Neuron (in vitro differentiated cells): ENCODE measurements around the gene CES2.
A peak's percentile ranks its signal among the peaks of the same experiment; 100 is the strongest.
"Not testable (repeated sequence)": the region's sequence is repeated elsewhere in the genome, so short reads cannot be mapped to it uniquely, and the experiment has no call there.

Experiments used
- H2AFZ ChIP-seq: one replicate; pipeline ENCODE4 v1.6.1; 2013; ENCODE audit warnings: low read depth, mild to moderate bottlenecking, inconsistent platforms, low read length, moderate library complexity
- H3K27me3 ChIP-seq: one replicate; pipeline ENCODE4 v1.6.1; 2013; ENCODE audit warnings: low read length; ENCODE audit not compliant: insufficient read depth
- H3K36me3 ChIP-seq: one replicate; pipeline ENCODE4 v1.6.1; 2013; ENCODE audit warnings: low read length; ENCODE audit not compliant: insufficient read depth
- H3K4me1 ChIP-seq: one replicate; pipeline ENCODE4 v1.6.1; 2013; ENCODE audit warnings: low read length; ENCODE audit not compliant: insufficient read depth
- H3K4me3 ChIP-seq: 2 replicates; pipeline ENCODE4 v1.5.1; 2013; ENCODE audit warnings: mild to moderate bottlenecking, low read length, moderate library complexity
- H3K9me3 ChIP-seq: one replicate; pipeline ENCODE4 v1.6.1; 2013; ENCODE audit warnings: low read length

Gene CES2

GRCh38 chr16:66949472-66949871 is 14.2 kb downstream of the CES2 start:
- Histone ChIP-seq H3K27me3 (peaks cover 4% of the 10 kb centered on the region), H2AFZ (no peak overlapping the region), H3K9me3 (no peaks in the 10 kb centered on the region), H3K36me3 (no peaks in the 10 kb centered on the region), H3K4me1 (no peaks in the 10 kb centered on the region), H3K4me3 (no peak overlapping the region)

GRCh38 chr16:66950437-66950836 is 15.1 kb downstream of the CES2 start:
- H3K9me3 ChIP-seq: no peaks in the 10 kb centered on the region
- no peaks in the 10 kb centered on the region for H3K4me1 ChIP-seq
- H3K36me3 ChIP-seq: no peaks in the 10 kb centered on the region
- H2AFZ ChIP-seq: no peak overlapping the region
- H3K4me3 ChIP-seq: no peak overlapping the region
- peaks cover 4% of the 10 kb centered on the region for H3K27me3 ChIP-seq

DNA sequence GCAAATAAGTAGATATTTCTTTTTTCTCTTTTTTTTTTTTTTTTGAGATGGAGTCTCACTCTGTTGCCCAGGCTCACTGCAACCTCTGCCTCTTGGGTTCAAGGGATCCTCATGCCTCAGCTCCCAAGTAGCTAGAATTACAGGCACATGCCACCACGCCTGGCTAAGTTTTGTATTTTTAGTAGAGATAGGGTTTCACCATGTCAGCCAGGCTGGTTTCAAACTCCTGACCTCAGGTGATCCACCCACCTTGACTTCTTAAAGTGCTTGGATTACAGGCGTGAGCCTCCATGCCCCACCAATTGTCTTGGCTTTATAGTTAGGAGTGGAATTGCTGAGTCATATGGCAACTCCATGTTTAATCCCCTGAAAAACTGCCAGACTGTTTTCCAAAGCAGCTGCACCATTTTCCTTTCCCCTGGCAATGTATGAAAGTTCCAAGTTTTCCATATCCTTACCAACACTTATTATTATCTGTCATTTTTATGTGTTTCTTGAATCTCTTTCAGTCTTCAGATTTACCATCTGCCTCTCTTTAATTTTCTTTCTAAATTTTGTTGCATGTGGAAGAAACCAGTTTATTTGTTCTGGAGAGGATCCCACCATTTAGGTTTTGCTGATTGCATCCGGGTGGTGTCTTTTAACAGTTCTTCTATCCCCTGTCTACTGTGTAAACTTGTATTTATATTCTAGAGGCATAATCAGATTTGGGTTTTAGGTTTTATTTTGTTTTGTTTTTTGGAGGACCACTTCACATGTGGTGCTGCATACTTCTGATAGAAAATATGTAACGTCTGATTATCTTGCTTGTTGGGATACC is 15.9 kb downstream of the CES2 start:
- no peak overlapping the region for H3K4me3 ChIP-seq
- no peak overlapping the region for H2AFZ ChIP-seq
- no peaks in the 10 kb centered on the region for H3K9me3 ChIP-seq
- no peaks in the 10 kb centered on the region for H3K4me1 ChIP-seq
- no peaks in the 10 kb centered on the region for H3K36me3 ChIP-seq
- H3K27me3 ChIP-seq: peaks cover 4% of the 10 kb centered on the region

GRCh38 chr16:66952430-66953110 is 17.3 kb downstream of the CES2 start:
- Histone ChIP-seq H3K4me3 (no peak overlapping the region), H3K36me3 (no peaks in the 10 kb centered on the region), H3K27me3 (peaks cover 4% of the 10 kb centered on the region), H3K4me1 (no peaks in the 10 kb centered on the region), H3K9me3 (no peaks in the 10 kb centered on the region), H2AFZ (no peak overlapping the region)

DNA sequence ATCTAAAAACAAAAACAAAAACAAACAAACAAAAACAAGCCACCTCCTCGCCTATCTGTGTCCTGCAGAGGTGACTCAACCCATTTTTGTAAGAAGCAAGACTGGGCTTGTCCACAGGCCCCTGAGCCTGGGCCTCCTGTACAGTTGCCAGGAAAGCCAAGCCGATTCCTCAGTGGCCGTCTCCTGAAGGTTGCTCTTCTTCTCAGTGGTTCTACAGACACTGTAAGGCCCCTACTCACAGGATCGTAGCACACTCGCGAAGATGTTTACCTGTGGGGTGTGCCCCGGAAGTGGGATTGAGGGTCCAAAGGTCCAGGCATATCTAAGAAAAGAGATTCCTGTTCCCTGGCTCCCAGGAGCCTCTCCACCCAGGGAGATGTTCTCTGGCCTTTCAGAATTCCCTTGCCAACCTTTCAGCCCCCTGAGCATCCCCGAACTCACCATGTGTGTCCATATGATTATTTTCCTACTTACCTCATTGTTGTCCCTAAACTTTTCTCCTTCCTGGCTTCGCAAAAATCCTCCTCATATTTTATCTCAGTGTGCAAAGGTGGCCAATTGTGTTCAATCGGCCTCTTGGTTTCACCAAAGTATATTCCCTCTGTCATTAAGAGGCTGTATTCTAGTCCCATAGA is 18.3 kb downstream of the CES2 start:
- Histone ChIP-seq H3K36me3 (no peaks in the 10 kb centered on the region), H3K4me3 (no peak overlapping the region), H3K27me3 (peaks cover 4% of the 10 kb centered on the region), H2AFZ (no peak overlapping the region), H3K4me1 (no peaks in the 10 kb centered on the region), H3K9me3 (no peaks in the 10 kb centered on the region)

DNA sequence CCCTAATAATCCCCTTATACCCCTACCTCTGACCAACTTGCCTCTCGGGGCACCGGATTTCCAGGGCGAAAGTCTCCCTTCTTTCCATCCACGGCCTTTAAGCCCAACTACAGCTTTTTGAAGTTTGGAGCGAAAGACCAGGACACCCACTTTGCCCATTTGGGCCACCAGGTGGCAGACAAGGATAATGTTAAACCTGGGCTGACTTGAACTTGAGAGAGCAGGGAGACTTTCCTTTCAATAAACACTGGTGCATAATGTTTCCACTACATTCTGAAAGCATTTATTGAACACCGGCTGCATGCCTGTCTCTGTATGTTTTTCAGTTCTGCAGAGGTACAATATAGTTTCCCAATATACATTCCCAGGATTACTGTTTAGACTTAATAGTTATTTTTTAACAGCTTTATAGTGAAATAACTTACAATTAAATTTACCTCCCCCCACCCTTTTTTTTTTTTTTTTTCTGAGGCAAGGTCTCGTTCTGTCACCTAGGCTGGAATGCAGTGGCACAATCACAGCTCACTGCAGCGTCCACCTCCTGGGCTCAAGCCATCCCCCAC is 18.9 kb downstream of the CES2 start:
- Histone ChIP-seq H3K9me3 (no peaks in the 10 kb centered on the region), H3K36me3 (no peaks in the 10 kb centered on the region), H2AFZ (no peak overlapping the region), H3K4me1 (no peaks in the 10 kb centered on the region), H3K4me3 (no peak overlapping the region), H3K27me3 (peaks cover 4% of the 10 kb centered on the region)

DNA sequence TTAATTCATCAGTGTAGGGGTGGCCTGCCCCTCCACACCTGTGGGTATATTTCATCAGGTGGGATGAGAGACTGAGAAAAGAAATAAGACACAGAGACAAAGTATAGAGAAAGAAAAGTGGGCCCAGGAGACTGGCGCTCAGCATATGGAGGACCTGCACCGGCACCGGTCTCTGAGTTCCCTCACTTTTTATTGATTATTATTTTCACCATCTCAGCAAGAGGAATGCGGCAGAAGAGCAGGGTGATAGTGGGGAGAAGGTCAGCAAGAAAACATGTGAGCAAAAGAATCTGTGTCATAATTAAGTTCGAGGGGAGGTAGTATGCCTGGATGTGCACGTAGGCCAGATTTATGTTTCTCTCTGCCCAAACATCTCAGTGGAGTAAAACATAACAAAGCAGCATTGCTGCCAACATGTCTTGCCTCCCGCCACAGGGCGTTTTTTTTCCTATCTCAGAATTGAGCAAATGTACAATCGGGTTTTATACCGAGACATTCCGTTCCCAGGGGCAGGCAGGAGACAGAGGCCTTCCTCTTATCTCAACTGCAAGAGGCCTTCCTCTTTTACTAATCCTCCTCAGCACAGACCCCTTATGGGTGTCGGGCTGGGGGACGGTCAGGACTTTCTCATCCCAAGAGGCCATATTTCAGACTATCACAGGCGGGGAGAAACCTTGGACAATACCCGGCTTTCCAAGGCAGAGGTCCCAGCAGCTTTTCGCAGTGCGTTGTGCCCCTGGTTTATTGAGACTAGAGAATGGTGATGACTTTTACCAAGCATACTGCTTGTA is 20.2 kb downstream of the CES2 start:
- H2AFZ ChIP-seq, H3K27me3 ChIP-seq, H3K9me3 ChIP-seq, H3K36me3 ChIP-seq, H3K4me3 ChIP-seq, H3K4me1 ChIP-seq: not testable (repeated sequence)

GRCh38 chr16:66956154-66956457 is 20.8 kb downstream of the CES2 start:
- not testable (repeated sequence) for H3K9me3 ChIP-seq, H3K4me1 ChIP-seq, H3K4me3 ChIP-seq, H2AFZ ChIP-seq, H3K27me3 ChIP-seq, H3K36me3 ChIP-seq

DNA sequence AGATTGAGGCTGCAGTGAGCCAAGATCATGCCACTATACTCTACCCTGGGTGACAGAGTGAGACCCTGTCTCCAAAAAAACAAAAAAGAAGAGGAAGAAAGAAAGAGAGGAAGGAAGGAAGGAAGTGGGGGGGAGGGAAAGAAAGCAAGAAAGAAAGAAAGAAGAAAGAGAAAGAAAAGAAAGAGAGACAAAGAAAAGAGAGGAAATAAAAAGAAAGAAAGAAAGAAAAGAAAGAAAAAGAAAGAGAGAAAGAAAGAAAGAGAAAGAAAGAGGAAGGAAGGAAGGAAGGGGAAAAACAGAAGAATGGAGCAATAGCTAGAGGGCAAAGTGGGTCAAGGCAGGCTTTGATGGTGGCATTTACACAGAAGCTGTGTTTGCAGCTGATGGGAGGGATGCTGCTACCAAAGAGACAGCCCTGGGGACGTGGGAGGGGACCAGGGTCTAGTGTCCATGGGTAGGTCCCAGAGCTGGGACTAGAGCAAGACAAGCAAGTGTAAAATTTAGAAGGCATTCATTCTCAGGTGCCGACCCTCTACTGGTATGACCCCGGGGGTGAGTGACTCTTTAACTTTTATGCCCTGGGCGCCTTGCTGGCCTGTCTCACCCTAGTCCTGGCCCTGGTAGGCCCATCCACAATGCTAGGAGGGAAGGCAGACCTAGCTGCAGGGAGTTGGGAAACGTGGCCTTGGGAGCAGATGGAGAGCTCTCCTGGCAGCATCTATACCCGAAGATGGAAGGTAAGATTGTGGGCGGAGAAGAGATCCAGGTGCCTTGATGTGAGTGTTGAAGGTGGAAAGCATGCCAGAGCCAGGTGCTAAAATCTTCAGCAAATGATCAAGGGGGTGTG is 23.8 kb downstream of the CES2 start:
- H3K9me3 ChIP-seq: no peaks in the 10 kb centered on the region
- H3K4me1 ChIP-seq: no peaks in the 10 kb centered on the region
- H2AFZ ChIP-seq: no peak overlapping the region
- H3K36me3 ChIP-seq: no peaks in the 10 kb centered on the region
- H3K27me3 ChIP-seq: no peaks in the 10 kb centered on the region
- H3K4me3 ChIP-seq: no peak overlapping the region

DNA sequence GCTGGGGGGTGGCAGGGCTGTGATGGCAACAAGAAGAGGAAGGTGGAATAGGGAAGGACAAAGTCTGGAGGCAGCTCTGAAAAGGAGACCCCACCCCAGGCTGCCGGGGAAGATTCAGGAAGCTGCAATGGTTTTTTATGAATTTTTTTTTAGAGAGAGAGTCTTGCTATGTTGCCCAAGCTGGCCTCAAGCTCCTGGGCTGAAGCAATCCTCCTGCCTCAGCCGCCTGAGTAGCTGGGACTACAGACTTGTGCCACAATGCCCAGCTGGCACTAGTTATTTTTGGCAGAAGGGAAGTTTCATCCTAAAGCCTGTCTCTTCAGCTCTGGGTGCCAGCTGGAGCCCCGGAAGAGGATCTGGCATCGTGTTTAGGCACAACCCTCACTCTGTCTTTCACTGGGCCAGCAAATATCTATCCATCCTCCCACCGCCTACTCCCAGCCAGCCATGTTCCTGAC is 24.4 kb downstream of the CES2 start:
- Histone ChIP-seq H3K4me3 (no peak overlapping the region), H3K27me3 (no peaks in the 10 kb centered on the region), H3K4me1 (no peaks in the 10 kb centered on the region), H3K36me3 (no peaks in the 10 kb centered on the region), H3K9me3 (no peaks in the 10 kb centered on the region), H2AFZ (no peak overlapping the region)

DNA sequence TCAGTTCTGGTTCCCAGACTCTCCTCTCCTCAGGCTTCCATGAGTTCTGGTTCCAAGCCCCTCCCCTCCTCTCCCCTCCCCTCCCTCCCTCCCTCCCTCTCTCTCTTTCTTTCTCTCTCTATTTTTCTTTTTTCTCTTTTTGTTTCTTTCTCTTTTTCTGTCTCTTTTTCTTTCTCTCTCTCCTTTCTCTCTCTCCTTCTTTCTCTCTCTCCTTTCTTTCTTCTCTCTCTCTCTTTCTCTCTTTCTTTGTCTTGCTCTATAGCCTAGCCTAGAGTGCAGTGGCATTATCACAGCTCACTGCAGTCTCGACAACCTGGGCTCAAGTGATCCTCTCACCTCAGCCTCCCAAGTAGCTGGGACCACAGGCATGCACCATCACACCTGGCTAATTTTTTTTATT is 25.0 kb downstream of the CES2 start:
- Histone ChIP-seq H3K27me3 (no peaks in the 10 kb centered on the region), H3K4me3 (no peak overlapping the region), H2AFZ (no peak overlapping the region), H3K4me1 (no peaks in the 10 kb centered on the region), H3K9me3 (no peaks in the 10 kb centered on the region), H3K36me3 (no peaks in the 10 kb centered on the region)

DNA sequence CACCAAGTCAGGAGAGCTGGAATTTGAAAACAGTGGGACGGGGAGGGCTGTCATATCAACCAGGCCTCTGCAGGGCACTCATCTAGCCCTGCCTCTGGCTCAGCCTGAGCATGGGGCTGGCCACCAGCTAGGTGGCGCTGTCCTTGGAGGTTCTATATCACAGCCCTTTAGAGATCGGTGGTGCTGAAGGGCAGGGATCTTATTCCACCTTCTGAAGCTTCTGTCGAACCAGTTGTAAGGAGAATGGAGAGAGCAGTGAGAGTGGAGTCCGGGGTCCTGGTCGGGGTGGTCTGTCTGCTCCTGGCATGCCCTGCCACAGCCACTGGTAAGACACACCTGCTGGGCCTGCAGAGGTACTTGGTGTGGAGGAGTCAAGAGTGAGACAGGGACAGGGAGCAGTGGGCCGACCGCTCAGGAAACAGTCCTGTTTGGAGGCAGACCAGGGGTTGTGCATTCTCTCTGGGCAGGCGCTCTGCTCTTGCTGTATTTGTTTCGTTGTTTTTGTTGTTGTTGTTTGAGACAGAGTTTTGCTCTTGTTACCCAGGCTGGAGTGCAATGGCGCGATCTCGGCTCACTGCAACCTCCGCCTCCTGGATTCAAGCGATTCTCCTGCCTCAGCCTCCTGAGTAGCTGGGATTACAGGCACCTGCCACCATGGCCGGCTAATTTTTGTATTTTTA is 25.9 kb downstream of the CES2 start, which contains the start of gene CES3:
TSS of gene CES3 (plus strand) at position 202 of the 680 bp plus-strand sequence. CDS start at position 244, 42 bp downstream.
- H3K4me1 ChIP-seq: no peaks in the 10 kb centered on the region
- H3K4me3 ChIP-seq: peak within 1 kb of the TSS; percentile 48
- no peaks in the 10 kb centered on the region for H3K36me3 ChIP-seq
- peak within 1 kb of the TSS; percentile 4 for H2AFZ ChIP-seq
- H3K27me3 ChIP-seq: no peaks in the 10 kb centered on the region
- no peaks in the 10 kb centered on the region for H3K9me3 ChIP-seq
